Measurements from ENCODE around the gene IQGAP2.

GRCh38 chr5:76419597-76420298 is 16.7 kb downstream of the IQGAP2 start:
- no peak for TF ChIP-seq CTCF (IDR thresholded peaks at IDR 0.05)
- no peak for TF ChIP-seq POLR2A (IDR thresholded peaks at IDR 0.05)
- no peak for TF ChIP-seq EP300 (IDR thresholded peaks at IDR 0.05)
